ENCODE results near the gene HEPHL1.

HEPHL1 gene

DNA sequence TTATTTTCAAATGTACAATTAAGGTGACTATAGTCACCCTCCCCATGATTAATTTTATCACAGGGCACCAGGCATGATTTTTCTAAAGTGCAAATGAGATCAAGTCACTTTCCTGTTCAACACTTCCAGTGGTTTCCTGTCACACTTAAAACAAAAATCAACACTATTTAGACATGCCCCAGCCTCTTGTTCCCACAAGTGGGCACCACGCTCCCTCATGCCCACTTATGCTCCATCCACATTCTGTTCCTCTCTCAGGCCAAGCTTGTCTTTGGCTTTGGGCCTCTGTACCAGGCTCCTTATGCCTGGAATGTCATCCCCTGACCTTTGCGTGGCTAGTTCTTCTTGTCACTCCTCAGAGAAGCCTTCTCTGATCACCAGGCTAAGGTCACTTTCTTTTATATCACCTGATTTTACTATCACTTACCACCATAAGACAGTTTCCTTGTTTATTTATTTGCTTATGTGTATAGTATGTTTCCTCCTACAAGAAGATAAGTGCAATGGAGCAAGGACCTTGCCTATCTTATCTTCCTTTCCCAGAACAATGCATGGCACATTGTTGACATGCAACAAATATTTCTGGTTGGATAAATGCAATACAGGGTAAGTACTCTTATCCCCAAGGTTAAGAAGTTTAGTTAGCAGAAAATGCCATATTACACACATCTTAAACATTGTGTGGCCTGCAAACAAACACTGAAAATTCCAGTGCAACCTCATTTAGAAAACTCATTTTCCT is 56.6 kb downstream of the HEPHL1 start:
- ChIA-PET POLR2A (no interaction called here), CTCF (no interaction called here)
- H3K4me3 ChIP-seq (ENCODE audit: low read depth, low read length): no peak overlapping the region
- TF ChIP-seq, protein P1, sequence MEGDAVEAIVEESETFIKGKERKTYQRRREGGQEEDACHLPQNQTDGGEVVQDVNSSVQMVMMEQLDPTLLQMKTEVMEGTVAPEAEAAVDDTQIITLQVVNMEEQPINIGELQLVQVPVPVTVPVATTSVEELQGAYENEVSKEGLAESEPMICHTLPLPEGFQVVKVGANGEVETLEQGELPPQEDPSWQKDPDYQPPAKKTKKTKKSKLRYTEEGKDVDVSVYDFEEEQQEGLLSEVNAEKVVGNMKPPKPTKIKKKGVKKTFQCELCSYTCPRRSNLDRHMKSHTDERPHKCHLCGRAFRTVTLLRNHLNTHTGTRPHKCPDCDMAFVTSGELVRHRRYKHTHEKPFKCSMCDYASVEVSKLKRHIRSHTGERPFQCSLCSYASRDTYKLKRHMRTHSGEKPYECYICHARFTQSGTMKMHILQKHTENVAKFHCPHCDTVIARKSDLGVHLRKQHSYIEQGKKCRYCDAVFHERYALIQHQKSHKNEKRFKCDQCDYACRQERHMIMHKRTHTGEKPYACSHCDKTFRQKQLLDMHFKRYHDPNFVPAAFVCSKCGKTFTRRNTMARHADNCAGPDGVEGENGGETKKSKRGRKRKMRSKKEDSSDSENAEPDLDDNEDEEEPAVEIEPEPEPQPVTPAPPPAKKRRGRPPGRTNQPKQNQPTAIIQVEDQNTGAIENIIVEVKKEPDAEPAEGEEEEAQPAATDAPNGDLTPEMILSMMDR (IDR thresholded peaks at IDR 0.05; ENCODE audit: insufficient read depth, low read length, missing control alignments): no peak
- no peak for DNase-seq (ENCODE audit: low read depth, low spot score)

DNA sequence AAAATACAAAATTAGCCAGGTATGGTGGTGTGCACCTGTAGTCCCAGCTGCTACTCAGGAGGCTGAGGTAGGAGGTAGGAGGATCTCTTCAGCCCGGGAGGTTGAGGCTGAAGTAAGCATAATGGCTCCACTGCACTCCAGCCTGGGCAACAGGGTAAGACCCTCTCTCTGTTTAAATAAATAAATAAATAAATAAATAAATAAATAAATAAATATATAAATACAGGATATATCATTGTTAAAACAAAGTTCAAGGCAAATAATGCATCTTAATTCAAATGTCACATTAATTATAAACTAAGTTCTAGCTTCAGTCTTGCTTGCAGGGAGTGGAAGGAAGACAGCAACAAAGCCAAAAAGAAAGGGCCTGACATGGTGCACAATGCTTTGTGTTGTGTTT is 63.0 kb downstream of the HEPHL1 start:
- CTCF ChIA-PET: no interaction called here
- TF ChIP-seq, protein P1 (IDR thresholded peaks at IDR 0.05; ENCODE audit: insufficient read depth, low read length, missing control alignments): no peak
- no peak for DNase-seq (ENCODE audit: low read depth, low spot score)

DNA sequence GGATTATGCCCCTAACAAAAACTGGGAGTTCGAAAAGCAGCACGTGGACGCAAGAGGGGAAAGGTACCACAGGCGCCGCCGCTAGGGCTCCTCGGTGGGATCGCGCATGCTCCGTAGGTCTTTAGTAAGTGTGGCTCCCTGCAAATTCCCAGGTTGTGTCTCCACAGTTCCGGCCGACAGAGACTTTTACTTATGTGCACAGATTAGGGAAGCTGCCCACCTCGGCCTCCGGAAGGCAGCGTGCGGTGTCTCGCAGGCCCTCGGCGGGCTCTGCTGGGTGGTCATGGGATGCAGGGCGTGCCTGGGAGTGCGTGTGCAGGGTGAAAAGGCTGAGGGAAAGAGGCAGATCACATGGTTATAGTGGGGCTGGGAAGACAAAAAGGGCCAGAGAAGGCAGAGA is 67.8 kb downstream of the HEPHL1 start:
- TF ChIP-seq, protein P1 (IDR thresholded peaks at IDR 0.05; ENCODE audit: insufficient read depth, low read length, missing control alignments): no peak
- no peak for DNase-seq (ENCODE audit: low read depth, low spot score)
- H3K4me3 ChIP-seq (ENCODE audit: low read depth, low read length): no peak overlapping the region
- CTCF ChIA-PET: no interaction called here
- POLR2A ChIA-PET: no interaction called here

More for the DNA sequence above, 63.0 kb downstream of the HEPHL1 start:
- POLR2A ChIA-PET: no interaction called here
- no peak overlapping the region for H3K4me3 ChIP-seq (ENCODE audit: low read depth, low read length)

DNA sequence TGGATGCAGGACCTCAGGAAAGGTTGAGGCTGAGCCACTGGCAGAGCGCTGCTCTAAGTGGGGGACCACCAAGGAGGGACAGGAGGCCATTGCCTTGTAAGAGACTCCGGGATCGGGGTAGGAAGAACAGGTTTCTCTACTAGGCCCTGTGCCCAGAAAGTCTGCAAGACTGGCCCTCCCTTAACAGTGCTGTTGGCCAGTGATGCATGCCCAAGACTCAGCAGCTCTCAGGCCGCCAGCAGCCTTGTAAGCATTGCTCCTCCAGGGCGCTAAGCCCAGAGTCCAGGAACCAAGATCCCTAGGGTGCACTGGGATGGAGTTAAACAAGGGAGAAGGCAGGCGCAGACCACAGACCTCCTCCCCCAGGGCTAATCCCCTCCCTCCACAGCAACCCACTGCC is 68.2 kb downstream of the HEPHL1 start:
- H3K4me3 ChIP-seq (ENCODE audit: low read depth, low read length): no peak overlapping the region
- no peak for DNase-seq (ENCODE audit: low read depth, low spot score)
- ChIA-PET POLR2A (no interaction called here), CTCF (no interaction called here)
- TF ChIP-seq, protein P1 (IDR thresholded peaks at IDR 0.05; ENCODE audit: insufficient read depth, low read length, missing control alignments): no peak

DNA sequence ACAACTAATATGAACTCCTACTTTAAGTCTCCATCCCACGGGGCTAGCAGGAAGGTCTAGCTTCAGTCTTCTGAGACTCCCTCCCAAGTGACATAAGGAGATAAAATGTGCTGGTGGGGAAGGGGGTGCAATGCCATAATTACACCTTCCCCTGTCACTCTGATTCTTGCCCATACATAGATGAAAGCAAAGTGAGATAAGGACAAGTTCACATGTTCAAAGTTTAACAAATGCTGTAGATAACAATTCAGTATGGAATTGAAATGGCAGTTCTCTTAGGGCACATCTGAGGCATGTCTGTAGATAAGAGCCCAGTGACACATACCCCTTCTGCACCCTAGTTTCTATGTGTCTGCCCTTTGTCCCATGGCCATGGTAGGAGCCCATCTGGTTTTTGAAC is 69.2 kb downstream of the HEPHL1 start:
- TF ChIP-seq, protein P1 (IDR thresholded peaks at IDR 0.05; ENCODE audit: insufficient read depth, low read length, missing control alignments): no peak

DNA sequence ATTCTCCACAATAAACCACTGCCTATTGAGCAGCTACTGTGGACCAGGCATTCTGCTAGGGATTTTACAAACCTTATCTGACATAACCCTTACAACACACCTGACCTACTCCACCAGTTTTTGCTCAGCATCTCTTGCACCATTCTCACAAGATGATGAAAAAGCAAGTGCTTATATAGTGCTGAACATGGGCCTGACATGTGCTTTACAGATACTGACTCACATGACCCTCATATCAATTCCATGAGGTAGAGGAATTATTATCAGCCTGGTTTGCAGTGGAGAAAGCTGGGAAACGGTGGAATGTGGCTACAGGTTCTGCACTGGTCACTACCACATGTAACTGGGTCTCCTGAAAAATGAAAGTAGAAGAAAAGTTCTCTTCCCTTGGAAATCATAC is 69.9 kb downstream of the HEPHL1 start:
- TF ChIP-seq, protein P1 (IDR thresholded peaks at IDR 0.05; ENCODE audit: insufficient read depth, low read length, missing control alignments): no peak
- H3K4me3 ChIP-seq (ENCODE audit: low read depth, low read length): no peak overlapping the region
- no peak for DNase-seq (ENCODE audit: low read depth, low spot score)
- ChIA-PET POLR2A (no interaction called here), CTCF (no interaction called here)

More for the DNA sequence above, 69.2 kb downstream of the HEPHL1 start:
- H3K4me3 ChIP-seq (ENCODE audit: low read depth, low read length): no peak overlapping the region
- ChIA-PET POLR2A (no interaction called here), CTCF (no interaction called here)
- DNase-seq (ENCODE audit: low read depth, low spot score): no peak

Data from AG04449 (cell line).